ENCODE data around the gene ICA1. TPM values are rescaled to one million over a fixed set of nuclear protein-coding genes. Genes with fewer than 3 reads are reported as not detected.

Gene ICA1
- total RNA-seq, 2 experiments from 2014 or later, result 0.34 to 1.3 TPM

DNA sequence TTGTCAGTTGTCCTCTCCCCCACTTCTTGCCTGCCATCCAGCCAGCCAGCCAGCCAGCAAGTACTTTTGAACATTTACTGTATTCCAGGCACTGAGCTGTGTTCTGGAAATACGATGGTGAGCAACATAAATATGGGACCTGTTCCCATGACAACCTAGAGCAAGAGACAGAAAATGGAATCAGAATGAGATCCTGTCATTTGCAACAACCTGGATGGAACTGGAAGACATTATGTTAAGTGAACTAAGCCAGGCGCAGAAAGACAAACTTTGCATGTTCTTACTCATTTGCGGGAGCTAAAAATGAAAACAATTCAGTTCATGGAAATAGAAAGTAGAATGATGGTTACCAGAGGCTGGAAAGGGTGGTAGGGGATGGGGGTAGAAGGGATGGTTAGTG is 140.7 kb downstream of the ICA1 start:
- H3K27me3 Mint-ChIP-seq, result no peaks in the 10 kb centered on the region
- no peaks in the 10 kb centered on the region for H3K36me3 Mint-ChIP-seq (ENCODE audit: low read depth)
- POLR2A ChIA-PET, result no interaction called here
- DNase-seq (no peak), ATAC-seq (no peak)
- CTCF ChIA-PET, result interaction anchor here (1.4 kb wide), 1 partner anchor 69 kb away, joined by 3 read pairs; no protein-coding TSS in a partner anchor
- TF ChIP-seq, protein P1, sequence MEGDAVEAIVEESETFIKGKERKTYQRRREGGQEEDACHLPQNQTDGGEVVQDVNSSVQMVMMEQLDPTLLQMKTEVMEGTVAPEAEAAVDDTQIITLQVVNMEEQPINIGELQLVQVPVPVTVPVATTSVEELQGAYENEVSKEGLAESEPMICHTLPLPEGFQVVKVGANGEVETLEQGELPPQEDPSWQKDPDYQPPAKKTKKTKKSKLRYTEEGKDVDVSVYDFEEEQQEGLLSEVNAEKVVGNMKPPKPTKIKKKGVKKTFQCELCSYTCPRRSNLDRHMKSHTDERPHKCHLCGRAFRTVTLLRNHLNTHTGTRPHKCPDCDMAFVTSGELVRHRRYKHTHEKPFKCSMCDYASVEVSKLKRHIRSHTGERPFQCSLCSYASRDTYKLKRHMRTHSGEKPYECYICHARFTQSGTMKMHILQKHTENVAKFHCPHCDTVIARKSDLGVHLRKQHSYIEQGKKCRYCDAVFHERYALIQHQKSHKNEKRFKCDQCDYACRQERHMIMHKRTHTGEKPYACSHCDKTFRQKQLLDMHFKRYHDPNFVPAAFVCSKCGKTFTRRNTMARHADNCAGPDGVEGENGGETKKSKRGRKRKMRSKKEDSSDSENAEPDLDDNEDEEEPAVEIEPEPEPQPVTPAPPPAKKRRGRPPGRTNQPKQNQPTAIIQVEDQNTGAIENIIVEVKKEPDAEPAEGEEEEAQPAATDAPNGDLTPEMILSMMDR (IDR thresholded peaks at IDR 0.05), result no peak
- peaks cover 67% of the 10 kb centered on the region for H3K4me1 Mint-ChIP-seq (ENCODE audit: low read depth)
- peak overlapping the region; percentile 57 for H3K27ac Mint-ChIP-seq
- no peaks in the 10 kb centered on the region for H3K9me3 Mint-ChIP-seq
- H3K4me3 Mint-ChIP-seq, result no peak overlapping the region
- intact Hi-C loops (cut with micrococcal nuclease), result no loop called here

GRCh38 chr7:8120390-8121058 is 141.4 kb downstream of the ICA1 start:
- DNase-seq, result no peak
- H3K4me1 Mint-ChIP-seq (ENCODE audit: low read depth), result peaks cover 67% of the 10 kb centered on the region
- ChIA-PET CTCF (interaction anchor here (0.9 to 1.4 kb wide), 2 partner anchors 70 to 75 kb away, joined by 3 read pairs; no protein-coding TSS in a partner anchor), POLR2A (interaction anchor here (1.8 kb wide), 1 partner anchor 150 kb away, joined by 4 read pairs; no protein-coding TSS in a partner anchor)
- H3K36me3 Mint-ChIP-seq (ENCODE audit: low read depth), result no peaks in the 10 kb centered on the region
- ATAC-seq, result peak; percentile 34
- H3K27ac Mint-ChIP-seq, result no peak overlapping the region
- H3K27me3 Mint-ChIP-seq, result no peaks in the 10 kb centered on the region
- TF ChIP-seq, protein P1 (IDR thresholded peaks at IDR 0.05), result no peak
- intact Hi-C loops (cut with micrococcal nuclease), result no loop called here
- no peak overlapping the region for H3K4me3 Mint-ChIP-seq
- H3K9me3 Mint-ChIP-seq, result peaks cover 4% of the 10 kb centered on the region

GRCh38 chr7:8119262-8119661 is 142.7 kb downstream of the ICA1 start:
- ChIA-PET POLR2A (interaction anchor here (1.8 to 3.3 kb wide), 2 partner anchors 15 to 149 kb away, joined by 4 to 10 read pairs; no protein-coding TSS in a partner anchor), CTCF (no interaction called here)
- TF ChIP-seq, protein P1 (IDR thresholded peaks at IDR 0.05), result no peak
- Mint-ChIP-seq H3K9me3 (peaks cover 10% of the 10 kb centered on the region), H3K27me3 (no peaks in the 10 kb centered on the region), H3K27ac (no peak overlapping the region), H3K4me3 (no peak overlapping the region), H3K4me1 (ENCODE audit: low read depth) (peaks cover 68% of the 10 kb centered on the region), H3K36me3 (ENCODE audit: low read depth) (no peaks in the 10 kb centered on the region)
- ATAC-seq (no peak), DNase-seq (no peak)
- intact Hi-C loops (cut with micrococcal nuclease), result loop anchor here (10.0 kb wide), 1 partner anchor 434 kb away; no protein-coding TSS in a partner anchor

DNA sequence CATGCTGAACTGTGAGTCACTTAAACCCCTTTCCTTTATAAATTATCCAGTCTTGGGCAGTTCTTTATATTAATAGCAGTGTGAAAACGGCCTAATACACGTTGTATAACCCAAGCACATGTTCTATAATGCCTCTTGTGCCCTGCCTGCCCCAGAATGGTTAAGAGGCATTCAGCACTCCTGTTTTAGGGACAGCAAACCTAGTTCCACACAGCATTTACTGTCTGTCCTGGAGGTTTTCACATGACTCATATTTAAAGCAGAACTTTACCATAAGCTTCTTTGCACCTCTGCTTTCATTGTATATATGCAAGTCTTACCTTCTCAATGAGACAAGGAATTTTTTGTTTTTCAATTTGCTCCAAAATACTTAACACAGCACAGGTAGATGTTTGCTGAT is 144.8 kb downstream of the ICA1 start:
- CTCF ChIA-PET, result interaction anchor here (0.7 to 1.8 kb wide), 3 partner anchors 9 to 100 kb away, joined by 3 to 5 read pairs (median 4); no protein-coding TSS in a partner anchor
- peaks cover 67% of the 10 kb centered on the region for H3K4me1 Mint-ChIP-seq (ENCODE audit: low read depth)
- no peaks in the 10 kb centered on the region for H3K27me3 Mint-ChIP-seq
- no peaks in the 10 kb centered on the region for H3K36me3 Mint-ChIP-seq (ENCODE audit: low read depth)
- POLR2A ChIA-PET, result interaction anchor here (0.7 to 3.3 kb wide), 2 partner anchors 17 to 63 kb away, joined by 3 to 10 read pairs; no protein-coding TSS in a partner anchor
- no peak overlapping the region for H3K27ac Mint-ChIP-seq
- no peak overlapping the region for H3K4me3 Mint-ChIP-seq
- peaks cover 15% of the 10 kb centered on the region for H3K9me3 Mint-ChIP-seq
- ATAC-seq (peak; percentile 46), DNase-seq (no peak)
- TF ChIP-seq, protein P1 (IDR thresholded peaks at IDR 0.05), result no peak
- intact Hi-C loops (cut with micrococcal nuclease), result loop anchor here (2.0 to 10.0 kb wide), 2 partner anchors 14 to 432 kb away; no protein-coding TSS in a partner anchor

Measured in activated CD8-positive, alpha-beta T cell treated with anti-CD3 and anti-CD28 coated beads for 36 hours (primary cell).